ENCODE data around the gene LMX1A. TPM values are rescaled to one million over a fixed set of nuclear protein-coding genes. Genes with fewer than 3 reads are reported as not detected.

The LMX1A gene
- total and polyA plus RNA-seq, 8 donors = not detected

DNA sequence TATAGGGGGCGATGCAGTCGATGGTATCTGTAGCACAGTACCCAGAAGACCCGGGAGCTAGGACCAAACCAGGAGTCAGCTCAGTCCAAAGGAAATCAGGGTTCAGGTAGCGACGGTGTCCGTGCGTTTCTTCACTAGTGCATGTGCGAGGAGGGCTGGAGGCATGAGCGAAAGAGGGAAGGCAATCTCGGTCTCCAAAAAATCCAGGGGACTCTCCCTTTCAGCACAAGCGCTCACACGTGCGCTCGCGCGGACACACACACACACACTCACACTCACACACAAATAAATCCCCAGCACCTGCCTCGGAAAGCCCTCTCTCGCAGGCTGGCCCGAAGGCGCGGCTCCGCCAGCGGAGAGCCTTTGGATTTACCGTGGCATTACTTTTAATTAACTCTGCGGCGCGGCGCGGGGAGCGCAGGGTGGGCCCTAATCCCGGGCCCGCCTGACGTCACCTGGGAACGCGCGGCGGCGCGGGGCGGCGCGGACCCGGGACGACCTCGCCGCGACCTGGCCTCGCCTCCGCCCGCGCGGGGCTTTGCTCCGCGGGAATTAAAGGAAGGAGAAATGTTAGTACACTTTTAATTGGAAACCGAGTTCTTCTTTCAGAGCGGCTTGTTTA is 121.2 kb downstream of the LMX1A start:
- no peak overlapping the region for H3K27ac ChIP-seq
- H3K27me3 ChIP-seq = peaks cover 36 to 70% of the 10 kb centered on the region in 2 donors
- TF ChIP-seq, protein P1, sequence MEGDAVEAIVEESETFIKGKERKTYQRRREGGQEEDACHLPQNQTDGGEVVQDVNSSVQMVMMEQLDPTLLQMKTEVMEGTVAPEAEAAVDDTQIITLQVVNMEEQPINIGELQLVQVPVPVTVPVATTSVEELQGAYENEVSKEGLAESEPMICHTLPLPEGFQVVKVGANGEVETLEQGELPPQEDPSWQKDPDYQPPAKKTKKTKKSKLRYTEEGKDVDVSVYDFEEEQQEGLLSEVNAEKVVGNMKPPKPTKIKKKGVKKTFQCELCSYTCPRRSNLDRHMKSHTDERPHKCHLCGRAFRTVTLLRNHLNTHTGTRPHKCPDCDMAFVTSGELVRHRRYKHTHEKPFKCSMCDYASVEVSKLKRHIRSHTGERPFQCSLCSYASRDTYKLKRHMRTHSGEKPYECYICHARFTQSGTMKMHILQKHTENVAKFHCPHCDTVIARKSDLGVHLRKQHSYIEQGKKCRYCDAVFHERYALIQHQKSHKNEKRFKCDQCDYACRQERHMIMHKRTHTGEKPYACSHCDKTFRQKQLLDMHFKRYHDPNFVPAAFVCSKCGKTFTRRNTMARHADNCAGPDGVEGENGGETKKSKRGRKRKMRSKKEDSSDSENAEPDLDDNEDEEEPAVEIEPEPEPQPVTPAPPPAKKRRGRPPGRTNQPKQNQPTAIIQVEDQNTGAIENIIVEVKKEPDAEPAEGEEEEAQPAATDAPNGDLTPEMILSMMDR (IDR thresholded peaks at IDR 0.05) = no peak
- H3K9me3 ChIP-seq = no peaks in the 10 kb centered on the region
- H3K4me3 ChIP-seq = peak overlapping the region in 1 of 2 donors; percentile 20
- H3K4me1 ChIP-seq = no peaks in the 10 kb centered on the region
- intact Hi-C loops (cut with DNase I) = no loop called here
- ATAC-seq = peak; percentile 58
- H3K36me3 ChIP-seq = no peaks in the 10 kb centered on the region
- peak in 2 of 4 donors; percentile 11 to 77 for DNase-seq

DNA sequence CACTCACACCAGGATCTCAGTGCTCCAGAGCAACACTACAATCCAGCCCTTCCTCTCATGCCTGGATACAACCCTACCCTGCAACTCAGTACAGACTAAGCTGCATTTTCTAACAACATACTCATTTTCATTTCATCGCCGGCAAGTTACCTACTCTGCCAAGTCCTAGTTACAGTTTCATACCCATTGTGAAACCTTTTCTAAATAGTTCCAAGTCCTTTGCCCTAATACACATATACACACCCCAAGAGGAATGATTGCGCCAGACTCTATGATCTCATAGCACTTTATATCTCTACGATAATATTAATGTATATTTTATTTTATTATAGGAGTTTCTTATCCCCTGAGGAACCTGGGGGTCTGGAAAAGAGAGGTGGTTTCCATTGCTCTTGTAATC is 122.4 kb downstream of the LMX1A start:
- Histone ChIP-seq H3K9me3 (no peaks in the 10 kb centered on the region), H3K27me3 (peaks cover 36 to 70% of the 10 kb centered on the region in 2 donors), H3K4me3 (no peak overlapping the region), H3K27ac (no peak overlapping the region), H3K36me3 (no peaks in the 10 kb centered on the region), H3K4me1 (no peaks in the 10 kb centered on the region)
- intact Hi-C loops (cut with DNase I) = no loop called here
- ATAC-seq = no peak
- DNase-seq = no peak
- TF ChIP-seq, protein P1 (IDR thresholded peaks at IDR 0.05) = no peak

DNA sequence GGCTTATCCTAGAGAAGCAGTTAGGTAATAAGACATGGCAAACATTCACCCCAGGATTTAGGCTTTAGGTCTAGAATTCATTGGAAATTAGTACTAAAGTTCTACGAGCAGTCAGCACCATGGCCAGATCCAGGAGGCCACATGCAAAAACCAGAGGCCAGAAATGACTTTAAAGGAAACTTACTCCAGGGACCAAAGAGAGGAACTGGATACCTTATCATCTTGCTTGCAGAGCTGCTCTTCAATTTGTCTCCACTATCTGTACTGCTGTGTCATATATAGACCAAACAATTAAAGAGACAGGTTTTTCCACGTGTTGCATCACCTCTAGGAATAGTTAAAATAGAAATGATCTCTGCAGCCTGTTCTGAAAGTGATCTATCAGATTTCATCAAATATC is 127.8 kb downstream of the LMX1A start:
- Histone ChIP-seq H3K4me3 (no peak overlapping the region), H3K27ac (no peak overlapping the region), H3K27me3 (peaks cover 2 to 30% of the 10 kb centered on the region in 2 donors), H3K4me1 (no peaks in the 10 kb centered on the region), H3K36me3 (no peaks in the 10 kb centered on the region), H3K9me3 (no peaks in the 10 kb centered on the region)
- ATAC-seq (no peak), DNase-seq (peak in 1 of 4 donors; percentile 15)
- intact Hi-C loops (cut with DNase I) = no loop called here
- TF ChIP-seq, protein P1 (IDR thresholded peaks at IDR 0.05) = no peak

DNA sequence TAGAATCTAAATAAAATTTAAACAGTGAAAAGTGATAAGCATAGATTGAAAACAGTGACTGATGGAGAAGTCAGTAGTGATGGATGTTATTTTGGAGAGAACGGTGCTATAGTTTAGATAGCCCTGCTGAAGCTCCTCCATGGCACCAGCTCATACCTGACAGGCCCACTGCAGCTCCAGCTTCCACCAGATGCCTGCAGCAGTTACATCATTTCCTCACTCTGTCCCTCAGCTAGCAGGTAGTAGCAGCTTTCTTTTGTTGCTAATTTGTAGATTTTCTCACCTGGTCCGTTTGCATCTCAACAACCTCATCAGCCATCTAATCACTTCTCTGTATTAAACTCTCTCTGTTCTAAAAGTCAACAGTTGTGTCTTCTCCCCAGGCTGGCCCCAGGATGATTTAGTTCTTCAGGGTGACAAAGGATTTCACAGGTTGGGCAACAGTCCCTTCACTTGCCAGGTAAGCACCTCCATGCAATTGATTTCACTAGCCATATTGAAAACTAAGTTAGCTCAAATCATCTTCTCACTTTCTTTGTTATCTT is 128.3 kb downstream of the LMX1A start:
- DNase-seq = no peak
- H3K4me3 ChIP-seq = no peak overlapping the region
- ATAC-seq = no peak
- intact Hi-C loops (cut with DNase I) = no loop called here
- H3K27ac ChIP-seq = no peak overlapping the region
- no peaks in the 10 kb centered on the region for H3K9me3 ChIP-seq
- no peaks in the 10 kb centered on the region for H3K4me1 ChIP-seq
- peaks cover 0 to 25% of the 10 kb centered on the region in 2 donors for H3K27me3 ChIP-seq
- TF ChIP-seq, protein P1 (IDR thresholded peaks at IDR 0.05) = no peak
- no peaks in the 10 kb centered on the region for H3K36me3 ChIP-seq

DNA sequence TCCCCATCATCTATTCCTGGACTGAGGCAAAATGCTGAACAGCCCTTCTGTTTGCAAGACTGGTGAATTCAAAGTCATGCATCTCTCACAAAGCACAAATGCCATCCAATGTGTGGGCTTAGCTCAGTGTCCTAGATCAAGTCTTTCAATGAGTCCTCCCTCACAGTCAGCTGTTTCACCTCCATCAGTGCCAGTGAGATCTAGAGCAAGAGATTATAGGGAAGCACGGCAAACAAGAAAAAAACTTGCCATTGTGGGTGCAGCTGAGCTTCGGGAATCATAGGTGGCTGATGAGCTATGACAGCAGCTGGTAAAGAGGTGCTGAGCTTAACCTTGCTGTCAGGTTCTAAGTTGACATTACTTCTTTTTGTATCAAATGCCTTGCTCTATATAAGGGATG is 130.2 kb downstream of the LMX1A start:
- H3K4me1 ChIP-seq = no peaks in the 10 kb centered on the region
- ATAC-seq (no peak), DNase-seq (no peak)
- H3K4me3 ChIP-seq = no peak overlapping the region
- no peak overlapping the region for H3K27ac ChIP-seq
- H3K27me3 ChIP-seq = peaks cover 0 to 10% of the 10 kb centered on the region in 2 donors
- intact Hi-C loops (cut with DNase I) = no loop called here
- no peaks in the 10 kb centered on the region for H3K9me3 ChIP-seq
- TF ChIP-seq, protein P1 (IDR thresholded peaks at IDR 0.05) = no peak
- H3K36me3 ChIP-seq = no peaks in the 10 kb centered on the region

Data from left lung (tissue), 10 donors.